GM18517 (cell line): Measurements from ENCODE around the gene GDF2.

ENCODE experiments used
- ATAC-seq: cut with Tn5 transposase; IDR thresholded peaks from one replicate; pipeline ENCODE4 v1.9.1; 2021; ENCODE audit warnings: mild to moderate bottlenecking, moderate library complexity; ENCODE audit not compliant: unreplicated experiment

GDF2 gene

GRCh38 chr10:47311193-47311931, 10.9 kb upstream of the GDF2 start:
- ATAC-seq, result no peak

GRCh38 chr10:47311932-47312662, 10.2 kb upstream of the GDF2 start:
- no peak for ATAC-seq

- ATAC-seq, result no peak
Observed at GRCh38 chr10:47312663-47312995, 9.6 kb upstream of the GDF2 start.

- ATAC-seq, result no peak
Observed at GRCh38 chr10:47314416-47314970, 7.8 kb upstream of the GDF2 start.

- no peak for ATAC-seq
Observed at GRCh38 chr10:47315421-47315820, 6.8 kb upstream of the GDF2 start.

GRCh38 chr10:47316131-47316530, 6.1 kb upstream of the GDF2 start:
- no peak for ATAC-seq

GRCh38 chr10:47317251-47317650, 5.0 kb upstream of the GDF2 start:
- no peak for ATAC-seq

- ATAC-seq, result no peak
Observed at GRCh38 chr10:47318706-47319105, 3.5 kb upstream of the GDF2 start.

GRCh38 chr10:47319784-47320183, 2.5 kb upstream of the GDF2 start:
- ATAC-seq, result no peak

GRCh38 chr10:47320812-47321211, 1.4 kb upstream of the GDF2 start:
- ATAC-seq, result no peak

- no peak for ATAC-seq
Observed at GRCh38 chr10:47321521-47322195, 596 bp upstream of the GDF2 start.

- ATAC-seq, result no peak
Observed at GRCh38 chr10:47323087-47323486, 833 bp downstream of the GDF2 start.

GRCh38 chr10:47323636-47324296, 1.5 kb downstream of the GDF2 start:
- no peak for ATAC-seq

GRCh38 chr10:47325303-47326291, 3.3 kb downstream of the GDF2 start:
- ATAC-seq, result no peak

- no peak for ATAC-seq
Observed at GRCh38 chr10:47326306-47326926, 4.2 kb downstream of the GDF2 start.

- ATAC-seq, result no peak
Observed at GRCh38 chr10:47326927-47327330, 4.7 kb downstream of the GDF2 start.

GRCh38 chr10:47329855-47330254, 7.6 kb downstream of the GDF2 start:
- no peak for ATAC-seq

GRCh38 chr10:47330366-47330765, 8.1 kb downstream of the GDF2 start:
- no peak for ATAC-seq

GRCh38 chr10:47330804-47331203, 8.6 kb downstream of the GDF2 start:
- no peak for ATAC-seq

- no peak for ATAC-seq
Observed at GRCh38 chr10:47331491-47331890, 9.2 kb downstream of the GDF2 start.
